ENCODE data around the gene NLK. TPM values are rescaled to one million over a fixed set of nuclear protein-coding genes. Genes with fewer than 3 reads are reported as not detected.

The NLK gene
- total and polyA plus RNA-seq, 10 of the 15 experiments (the other 5 are each of a cell fraction or from before 2014, with no cell fraction given): 5.0 to 22.9 (median 15.0) TPM

DNA sequence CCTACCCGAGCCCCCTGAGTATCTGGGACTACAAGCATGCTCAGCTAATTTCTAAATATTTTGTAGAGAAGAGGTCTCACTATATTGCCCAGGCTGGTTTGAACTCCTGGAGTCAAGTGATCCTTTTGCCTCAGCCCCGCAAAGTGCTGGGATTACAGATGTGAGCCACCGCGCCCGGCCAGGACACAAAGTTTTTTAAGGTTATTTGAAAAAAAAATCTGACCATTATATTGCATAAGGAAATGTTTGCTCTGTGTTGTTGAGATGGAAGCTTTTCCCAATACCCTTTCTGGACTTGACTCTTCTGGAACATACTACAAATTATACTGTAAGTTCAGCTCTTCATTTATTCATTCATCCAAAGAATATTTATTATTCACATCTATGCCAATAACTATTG lies 143.2 kb downstream of the NLK start:
- WGBS (ENCODE audit: insufficient coverage, insufficient replicate concordance, low lambda C conversion rate, missing lambda C conversion rate): 85% methylated on average over 5 of the region's 5 CpGs
- intact Hi-C loops (cut with micrococcal nuclease; ENCODE audit: unreplicated experiment) (no loop called here), in situ Hi-C loops (cut with MboI) (no loop called here)
- TF ChIP-seq SMC3 (IDR thresholded peaks at IDR 0.05; ENCODE audit: borderline replicate concordance, low read length) (no peak), YBX1 (IDR thresholded peaks at IDR 0.05) (no peak), KLF5 (IDR thresholded peaks at IDR 0.05; ENCODE audit: partially characterized antibody) (no peak), RCOR1 (conservative IDR thresholded peaks at IDR 0.05; ENCODE audit: low read depth, low read length) (no peak), CBX3 (IDR thresholded peaks at IDR 0.05; ENCODE audit: borderline replicate concordance, low read depth) (no peak), ZSCAN29 (IDR thresholded peaks at IDR 0.05) (no peak), TCF12 (IDR thresholded peaks at IDR 0.05; ENCODE audit: low read depth, low read length) (no peak), GATAD2B (conservative IDR thresholded peaks at IDR 0.05; ENCODE audit: low read depth) (no peak), IRF3 (IDR thresholded peaks at IDR 0.05) (no peak), ZBTB4 (CRISPR knock-in tag; IDR thresholded peaks at IDR 0.05) (no peak), MTA2 (IDR thresholded peaks at IDR 0.05; ENCODE audit: low read depth) (no peak), SIN3A (IDR thresholded peaks at IDR 0.05; ENCODE audit: low read depth, low read length) (no peak), ZNF207 (IDR thresholded peaks at IDR 0.05; ENCODE audit: borderline replicate concordance) (no peak)
- TF ChIP-seq, protein P1, sequence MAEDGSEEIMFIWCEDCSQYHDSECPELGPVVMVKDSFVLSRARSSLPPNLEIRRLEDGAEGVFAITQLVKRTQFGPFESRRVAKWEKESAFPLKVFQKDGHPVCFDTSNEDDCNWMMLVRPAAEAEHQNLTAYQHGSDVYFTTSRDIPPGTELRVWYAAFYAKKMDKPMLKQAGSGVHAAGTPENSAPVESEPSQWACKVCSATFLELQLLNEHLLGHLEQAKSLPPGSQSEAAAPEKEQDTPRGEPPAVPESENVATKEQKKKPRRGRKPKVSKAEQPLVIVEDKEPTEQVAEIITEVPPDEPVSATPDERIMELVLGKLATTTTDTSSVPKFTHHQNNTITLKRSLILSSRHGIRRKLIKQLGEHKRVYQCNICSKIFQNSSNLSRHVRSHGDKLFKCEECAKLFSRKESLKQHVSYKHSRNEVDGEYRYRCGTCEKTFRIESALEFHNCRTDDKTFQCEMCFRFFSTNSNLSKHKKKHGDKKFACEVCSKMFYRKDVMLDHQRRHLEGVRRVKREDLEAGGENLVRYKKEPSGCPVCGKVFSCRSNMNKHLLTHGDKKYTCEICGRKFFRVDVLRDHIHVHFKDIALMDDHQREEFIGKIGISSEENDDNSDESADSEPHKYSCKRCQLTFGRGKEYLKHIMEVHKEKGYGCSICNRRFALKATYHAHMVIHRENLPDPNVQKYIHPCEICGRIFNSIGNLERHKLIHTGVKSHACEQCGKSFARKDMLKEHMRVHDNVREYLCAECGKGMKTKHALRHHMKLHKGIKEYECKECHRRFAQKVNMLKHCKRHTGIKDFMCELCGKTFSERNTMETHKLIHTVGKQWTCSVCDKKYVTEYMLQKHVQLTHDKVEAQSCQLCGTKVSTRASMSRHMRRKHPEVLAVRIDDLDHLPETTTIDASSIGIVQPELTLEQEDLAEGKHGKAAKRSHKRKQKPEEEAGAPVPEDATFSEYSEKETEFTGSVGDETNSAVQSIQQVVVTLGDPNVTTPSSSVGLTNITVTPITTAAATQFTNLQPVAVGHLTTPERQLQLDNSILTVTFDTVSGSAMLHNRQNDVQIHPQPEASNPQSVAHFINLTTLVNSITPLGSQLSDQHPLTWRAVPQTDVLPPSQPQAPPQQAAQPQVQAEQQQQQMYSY (CRISPR knock-in tag; IDR thresholded peaks at IDR 0.05): no peak

More for the DNA sequence above, 143.2 kb downstream of the NLK start:
- peaks cover 4% of the 10 kb centered on the region; the same call in 2 of the 3 replicates for H3K9me3 ChIP-seq (replicated peaks; ENCODE audit: control insufficient read depth, insufficient read depth, low read length)
- no peak for DNase-seq (ENCODE audit: low read depth, low spot score)
- no peak for FAIRE-seq
- H3K9ac ChIP-seq (ENCODE audit: control insufficient read depth, insufficient read depth, low read length): no peak overlapping the region
- peaks cover 0 to 8% of the 10 kb centered on the region in 2 experiments; a peak in 1 of 4 replicates for H3K36me3 ChIP-seq (ENCODE audit: control insufficient read depth in 2 of 2, insufficient read depth in 2 of 2, low read length in 1 of 2)
- BruUV-seq (replicated peaks): no TSS peak
- POLR2A ChIA-PET: no interaction called here
- H2AFZ ChIP-seq (ENCODE audit: control insufficient read depth, low read depth, low read length): no peak overlapping the region
- H3K27me3 ChIP-seq (replicated peaks in 1 of 2; ENCODE audit: control insufficient read depth in 2 of 2, insufficient read depth in 2 of 2, low read length in 1 of 2): no peaks in the 10 kb centered on the region
- no peak for ATAC-seq
- no peaks in the 10 kb centered on the region for H4K20me1 ChIP-seq (ENCODE audit: control insufficient read depth, insufficient read depth)
- no peak overlapping the region for H3K4me3 ChIP-seq
- no peaks in the 10 kb centered on the region for H3K79me2 ChIP-seq (ENCODE audit: control insufficient read depth, insufficient read depth, low read length)
- RAD21 ChIA-PET (ENCODE audit: unreplicated experiment): no interaction called here
- H3K4me2 ChIP-seq (ENCODE audit: control insufficient read depth, insufficient read depth): no peak overlapping the region
- CTCF ChIA-PET: interaction anchor here (0.9 kb wide), 1 partner anchor 10 kb away, joined by 4 read pairs; no protein-coding TSS in a partner anchor
- H3K4me1 ChIP-seq (ENCODE audit: control insufficient read depth, insufficient read depth, low read length): no peaks in the 10 kb centered on the region
- SMC1A ChIA-PET (ENCODE audit: uncharacterized antibody, unreplicated experiment): interaction anchor here (0.8 to 2.8 kb wide), 2 partner anchors 8 to 39 kb away, joined by 3 to 15 read pairs; no protein-coding TSS in a partner anchor
- no peak overlapping the region for H3K27ac ChIP-seq (ENCODE audit: control insufficient read depth, insufficient read depth)

All from GM12878 (cell line).